ENCODE data around the gene TMA7.
A peak's percentile ranks its signal among the peaks of the same experiment; 100 is the strongest.
"Not testable (repeated sequence)": the region's sequence is repeated elsewhere in the genome, so short reads cannot be mapped to it uniquely, and the experiment has no call there.

TMA7 gene

GRCh38 chr3:48439820-48440589 is at the start of gene TMA7, which contains the start of gene CCDC51:
TSS of gene TMA7 (plus strand) at chr3:48440257. CDS start at chr3:48440297, 40 bp downstream.
TSS of gene CCDC51 (minus strand) at chr3:48440119. CDS start at chr3:48435128, 4,991 bp downstream.
- DNase-seq (ENCODE audit: low read depth in 2 of 2) = peak; percentile 92 to 94

DNA sequence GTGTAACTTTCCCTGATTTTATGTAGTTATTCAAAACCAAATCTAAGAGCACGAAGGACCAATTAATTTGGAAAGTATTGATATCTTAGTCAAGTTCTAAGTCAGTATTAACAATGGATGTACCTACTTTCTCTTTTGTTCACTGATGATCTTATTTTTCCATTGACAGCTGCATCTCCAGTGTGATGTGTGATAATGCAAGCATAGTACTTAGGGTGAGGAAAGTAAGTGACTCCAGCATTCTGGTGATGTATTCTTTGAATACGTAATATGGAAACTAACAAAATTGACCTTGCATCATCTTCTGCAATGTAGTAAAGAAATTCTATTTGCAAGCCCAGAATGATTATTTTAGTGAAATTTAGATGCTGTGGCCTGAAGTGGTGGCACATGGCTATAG is 45.7 kb upstream of the TMA7 start:
- DNase-seq (ENCODE audit: low read depth in 2 of 2) = no peak

DNA sequence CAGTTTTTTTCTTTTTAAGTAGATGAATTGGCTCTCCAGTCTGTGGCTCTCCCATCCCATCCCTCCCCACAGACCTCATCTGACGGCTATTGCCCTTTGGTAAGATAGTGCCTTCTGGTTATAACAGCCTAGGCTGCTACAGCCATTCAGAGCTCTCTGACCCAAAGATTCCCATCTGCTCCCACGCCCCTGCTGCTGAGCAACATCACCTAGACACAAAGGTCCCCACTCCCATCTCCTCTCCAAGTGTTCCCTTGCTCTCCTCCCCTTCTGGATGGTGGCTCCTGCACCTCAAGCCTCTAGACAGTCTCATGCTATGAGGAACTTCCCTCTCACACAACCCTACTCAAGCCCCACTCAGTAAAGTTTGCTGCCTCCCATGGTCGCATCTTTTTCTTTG is 44.3 kb upstream of the TMA7 start:
- DNase-seq (ENCODE audit: low read depth in 2 of 2) = no peak

DNA sequence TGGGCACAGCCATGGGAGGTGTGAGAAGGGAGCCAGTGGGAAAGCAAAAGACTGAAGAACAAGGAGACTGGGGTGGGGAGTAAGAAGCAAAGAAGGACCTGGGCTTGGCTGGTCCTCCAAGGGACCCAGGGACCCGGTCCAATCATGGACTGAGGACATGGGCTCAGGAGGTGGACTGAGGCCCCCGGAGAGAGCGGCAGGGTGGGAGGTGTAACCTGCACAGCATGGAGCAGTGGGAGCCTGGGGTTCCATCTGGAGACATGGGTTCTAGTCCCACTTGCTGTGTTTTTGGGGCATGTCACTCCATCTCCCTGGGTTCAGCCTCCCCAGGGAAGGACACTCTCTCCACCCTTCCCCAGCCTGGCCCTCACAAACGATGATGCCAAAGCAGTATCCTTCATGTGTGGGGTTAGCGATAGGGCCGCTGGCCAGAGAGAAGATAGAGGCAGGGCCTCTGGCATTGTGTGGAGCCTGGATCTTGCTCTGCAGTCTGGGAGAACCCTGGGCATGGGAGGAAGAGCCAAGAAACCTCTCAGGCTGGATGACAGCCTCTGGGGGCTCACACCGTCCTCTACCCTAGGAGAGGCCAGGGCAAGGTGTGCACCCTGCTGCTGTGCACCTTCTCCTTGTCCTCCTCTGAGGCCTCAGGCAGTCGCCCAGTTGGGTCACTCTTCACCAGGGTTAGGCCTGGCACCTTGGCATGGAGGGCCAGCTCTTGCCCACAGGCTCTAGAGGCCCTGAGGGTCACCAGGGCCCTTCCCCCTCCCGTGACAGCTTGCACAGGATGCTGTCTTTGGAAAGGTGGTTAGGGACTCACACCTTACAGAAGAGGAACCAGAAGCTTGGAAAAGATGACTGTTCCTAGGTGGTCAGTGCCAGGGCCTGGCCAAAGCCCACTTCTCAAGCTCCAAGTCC is 42.0 kb upstream of the TMA7 start:
- DNase-seq (ENCODE audit: low read depth in 2 of 2) = no peak

DNA sequence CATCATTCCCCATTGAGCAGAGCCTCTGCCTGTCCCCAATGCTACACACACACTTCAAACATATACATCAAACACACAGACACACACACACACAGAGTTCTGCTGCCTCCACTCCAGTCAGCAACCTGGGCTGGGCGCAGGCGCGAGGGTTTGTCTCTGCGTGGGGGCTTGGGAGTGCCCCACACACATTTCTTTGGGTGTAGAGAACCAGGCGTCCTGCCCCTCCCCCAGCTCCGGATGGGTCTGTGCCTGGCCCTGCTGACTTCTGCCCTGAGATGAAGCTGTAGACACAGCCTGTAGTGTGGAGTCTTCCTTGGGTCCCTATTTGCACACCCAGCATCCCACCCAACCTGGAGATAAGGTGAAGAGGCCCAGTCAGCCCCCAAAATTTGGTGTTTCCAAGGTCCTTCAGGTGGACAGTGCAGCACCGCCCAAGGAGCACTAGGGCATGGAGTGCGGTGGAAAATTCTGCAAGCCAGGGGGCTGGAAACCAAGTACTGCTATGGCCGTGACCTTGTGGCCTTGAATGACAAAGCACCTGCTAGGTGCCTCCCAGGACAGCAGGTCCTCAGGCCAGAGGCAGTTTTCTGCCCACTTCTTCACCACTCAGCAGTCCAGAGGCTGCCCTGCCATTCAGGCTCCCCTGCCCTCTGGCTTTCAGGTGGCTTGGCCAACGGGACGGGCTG is 41.2 kb upstream of the TMA7 start:
- DNase-seq (ENCODE audit: low read depth in 2 of 2) = no peak

DNA sequence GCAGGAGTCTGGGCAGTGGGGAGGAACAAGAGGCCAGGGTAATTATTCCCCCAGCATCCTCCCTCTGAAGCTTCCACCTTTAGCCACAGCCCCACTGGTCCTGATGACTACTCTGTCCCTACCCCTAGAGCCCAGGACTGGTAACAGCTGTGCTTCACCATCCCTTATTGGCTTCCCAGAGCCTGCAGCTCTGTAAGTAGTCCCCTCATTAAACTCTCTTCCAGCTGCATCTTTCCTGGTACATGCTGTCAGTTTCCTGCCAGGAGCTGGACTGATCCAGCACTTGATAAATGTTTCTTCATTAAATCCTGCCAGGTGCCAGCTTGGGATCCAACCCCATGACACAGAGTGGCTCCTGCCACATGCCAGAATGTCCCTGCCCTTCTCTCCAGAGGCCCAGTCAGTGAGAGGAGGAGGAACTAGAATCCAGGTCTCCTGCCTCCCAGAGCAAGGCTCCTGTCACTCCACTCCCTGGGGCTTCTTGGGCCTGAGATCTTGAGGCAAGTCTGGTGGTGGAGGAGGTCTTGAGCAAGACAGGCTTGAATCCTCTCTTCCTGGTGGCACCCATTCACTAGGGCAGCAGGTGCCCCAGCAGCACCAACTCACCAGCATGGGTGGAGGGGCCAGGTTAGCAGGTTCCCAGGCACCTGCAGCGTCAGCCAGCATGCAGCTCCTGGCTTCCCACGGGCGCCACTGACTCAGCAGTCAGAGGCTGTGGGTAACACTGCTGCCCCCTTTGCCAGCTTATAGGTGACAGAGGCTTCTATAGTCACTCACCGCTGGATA is 40.5 kb upstream of the TMA7 start:
- no peak for DNase-seq (ENCODE audit: low read depth in 2 of 2)

GRCh38 chr3:48400824-48401433 is 39.1 kb upstream of the TMA7 start:
- DNase-seq (ENCODE audit: low read depth in 2 of 2) = peak; percentile 19 to 28

GRCh38 chr3:48401434-48401901 is 38.6 kb upstream of the TMA7 start:
- DNase-seq (ENCODE audit: low read depth in 2 of 2) = not testable (repeated sequence)

GRCh38 chr3:48402281-48402732 is 37.8 kb upstream of the TMA7 start:
- DNase-seq (ENCODE audit: low read depth in 2 of 2) = no peak

DNA sequence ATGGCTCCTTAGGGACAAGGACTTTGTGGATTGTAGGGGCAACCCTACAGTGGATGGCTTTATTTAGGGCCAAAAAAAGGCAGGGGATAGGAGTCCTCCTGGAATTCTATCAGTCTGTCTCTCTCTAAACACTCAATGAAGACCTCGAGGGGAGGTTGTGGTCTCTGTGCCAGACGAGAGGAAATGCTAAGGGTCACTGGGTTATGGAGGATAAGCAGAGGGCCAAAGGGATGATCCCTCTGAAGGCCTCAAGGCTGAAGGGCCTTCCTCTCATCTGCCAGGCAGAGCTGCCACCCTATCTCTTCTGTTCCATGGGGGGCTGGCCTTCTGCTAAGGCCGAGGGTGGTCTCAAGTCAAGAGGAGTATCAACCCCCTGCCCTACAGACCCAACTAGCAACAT is 37.1 kb upstream of the TMA7 start:
- DNase-seq (ENCODE audit: low read depth in 2 of 2) = no peak

GRCh38 chr3:48403533-48404439 is 36.3 kb upstream of the TMA7 start:
- DNase-seq (ENCODE audit: low read depth in 2 of 2) = no peak

GRCh38 chr3:48404440-48405342 is 35.4 kb upstream of the TMA7 start:
- no peak for DNase-seq (ENCODE audit: low read depth in 2 of 2)

DNA sequence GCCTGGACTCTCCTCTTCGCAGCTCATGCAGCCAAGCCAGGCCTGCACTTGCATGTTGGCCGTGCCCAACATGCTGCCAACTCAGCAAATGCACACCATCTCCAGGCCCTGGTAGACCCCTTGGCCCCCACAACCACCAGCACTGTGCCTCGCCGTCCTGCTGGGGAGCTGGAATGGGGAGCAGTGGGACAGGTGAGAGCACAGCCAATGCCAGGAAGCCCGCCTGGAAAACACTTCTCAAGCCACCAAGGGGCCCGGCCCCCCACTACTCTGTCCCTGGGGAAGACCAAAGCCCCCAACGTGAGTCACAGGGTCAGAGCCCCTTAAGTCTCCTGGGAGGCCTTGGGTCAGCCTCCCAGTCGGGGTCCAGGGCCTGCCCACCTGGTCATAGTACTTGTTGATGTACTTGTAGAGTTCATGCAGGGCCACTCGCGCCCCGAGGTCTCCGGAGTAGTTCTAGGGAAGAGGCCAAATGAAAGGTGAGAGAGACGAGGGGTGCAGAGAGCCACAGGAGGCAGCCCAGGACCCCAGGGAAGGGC is 34.6 kb upstream of the TMA7 start:
- DNase-seq (ENCODE audit: low read depth in 2 of 2) = no peak

- no peak for DNase-seq (ENCODE audit: low read depth in 2 of 2)
Measured at GRCh38 chr3:48405971-48406370, 34.1 kb upstream of the TMA7 start.

GRCh38 chr3:48406443-48407431 is 33.3 kb upstream of the TMA7 start:
- no peak for DNase-seq (ENCODE audit: low read depth in 2 of 2)

GRCh38 chr3:48407542-48408099 is 32.4 kb upstream of the TMA7 start:
- DNase-seq (ENCODE audit: low read depth in 2 of 2) = no peak

- DNase-seq (ENCODE audit: low read depth in 2 of 2) = no peak
Measured at GRCh38 chr3:48408823-48409281, 31.2 kb upstream of the TMA7 start.

All from stimulated activated CD4-positive, alpha-beta T cell treated with anti-CD3 and anti-CD28 coated beads, Interleukin-1b, Interleukin-23, amount 100 ng/mL, for 1 hour (primary cell).